ENCODE results near the gene ANKRD39. TPM values are rescaled to one million over a fixed set of nuclear protein-coding genes. Genes with fewer than 3 reads are reported as not detected.
A peak's percentile ranks its signal among the peaks of the same experiment; 100 is the strongest.

The ANKRD39 gene
- total and polyA plus RNA-seq, 9 of the 15 experiments (the other 6 are each of a cell fraction or from before 2014, with no cell fraction given): 8.2 to 33.1 (median 23.8) TPM

DNA sequence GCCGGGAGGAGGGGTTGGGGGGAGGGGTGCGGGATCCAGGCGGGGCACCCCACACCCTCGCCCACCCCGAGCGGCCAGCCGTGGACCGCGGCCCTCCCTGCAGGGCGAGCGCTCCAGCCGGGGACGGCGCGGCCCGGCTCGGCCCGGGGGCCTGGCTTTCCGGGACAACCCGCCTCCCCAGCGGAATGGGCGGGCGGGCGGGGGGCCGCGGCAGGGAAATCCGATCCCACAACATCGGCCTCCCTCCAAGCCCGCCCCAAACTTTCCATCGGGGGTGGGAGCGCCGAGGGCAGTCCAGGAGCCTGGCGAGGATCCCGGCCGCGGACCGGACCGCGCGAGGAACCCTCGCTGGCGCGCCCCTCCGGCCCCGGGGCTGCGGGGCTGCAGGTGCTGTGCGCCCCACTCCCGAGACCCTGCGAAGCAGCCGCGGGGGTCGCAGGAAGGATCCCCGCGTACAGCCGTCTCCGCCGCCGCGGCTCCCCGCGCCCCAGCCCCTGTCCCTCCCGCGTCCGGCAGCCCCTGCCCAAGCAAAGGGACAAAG is 11.5 kb upstream of the ANKRD39 start (continued):
- TF ChIP-seq, protein P1, sequence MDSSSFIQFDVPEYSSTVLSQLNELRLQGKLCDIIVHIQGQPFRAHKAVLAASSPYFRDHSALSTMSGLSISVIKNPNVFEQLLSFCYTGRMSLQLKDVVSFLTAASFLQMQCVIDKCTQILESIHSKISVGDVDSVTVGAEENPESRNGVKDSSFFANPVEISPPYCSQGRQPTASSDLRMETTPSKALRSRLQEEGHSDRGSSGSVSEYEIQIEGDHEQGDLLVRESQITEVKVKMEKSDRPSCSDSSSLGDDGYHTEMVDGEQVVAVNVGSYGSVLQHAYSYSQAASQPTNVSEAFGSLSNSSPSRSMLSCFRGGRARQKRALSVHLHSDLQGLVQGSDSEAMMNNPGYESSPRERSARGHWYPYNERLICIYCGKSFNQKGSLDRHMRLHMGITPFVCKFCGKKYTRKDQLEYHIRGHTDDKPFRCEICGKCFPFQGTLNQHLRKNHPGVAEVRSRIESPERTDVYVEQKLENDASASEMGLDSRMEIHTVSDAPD (CRISPR knock-in tag; IDR thresholded peaks at IDR 0.05): no peak
- TF ChIP-seq, protein P2, sequence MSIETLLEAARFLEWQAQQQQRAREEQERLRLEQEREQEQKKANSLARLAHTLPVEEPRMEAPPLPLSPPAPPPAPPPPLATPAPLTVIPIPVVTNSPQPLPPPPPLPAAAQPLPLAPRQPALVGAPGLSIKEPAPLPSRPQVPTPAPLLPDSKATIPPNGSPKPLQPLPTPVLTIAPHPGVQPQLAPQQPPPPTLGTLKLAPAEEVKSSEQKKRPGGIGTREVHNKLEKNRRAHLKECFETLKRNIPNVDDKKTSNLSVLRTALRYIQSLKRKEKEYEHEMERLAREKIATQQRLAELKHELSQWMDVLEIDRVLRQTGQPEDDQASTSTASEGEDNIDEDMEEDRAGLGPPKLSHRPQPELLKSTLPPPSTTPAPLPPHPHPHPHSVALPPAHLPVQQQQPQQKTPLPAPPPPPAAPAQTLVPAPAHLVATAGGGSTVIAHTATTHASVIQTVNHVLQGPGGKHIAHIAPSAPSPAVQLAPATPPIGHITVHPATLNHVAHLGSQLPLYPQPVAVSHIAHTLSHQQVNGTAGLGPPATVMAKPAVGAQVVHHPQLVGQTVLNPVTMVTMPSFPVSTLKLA (conservative IDR thresholded peaks at IDR 0.05): 0 out of 4 replicates have a peak, but pooled peaks of 1 of the 2 experiments have one; percentile 32
- TF ChIP-seq ZNF695 (CRISPR knock-in tag; IDR thresholded peaks at IDR 0.05) (no peak), FOXK1 (CRISPR knock-in tag; IDR thresholded peaks at IDR 0.05; ENCODE audit: borderline replicate concordance) (no peak), CCNT2 (IDR thresholded peaks at IDR 0.05; ENCODE audit: borderline replicate concordance, extremely low read depth, insufficient read length, low read depth, low read length) (peak; percentile 13), ZNF143 (CRISPR knock-in tag; IDR thresholded peaks at IDR 0.05) (no peak)
- TF ChIP-seq, protein P3, sequence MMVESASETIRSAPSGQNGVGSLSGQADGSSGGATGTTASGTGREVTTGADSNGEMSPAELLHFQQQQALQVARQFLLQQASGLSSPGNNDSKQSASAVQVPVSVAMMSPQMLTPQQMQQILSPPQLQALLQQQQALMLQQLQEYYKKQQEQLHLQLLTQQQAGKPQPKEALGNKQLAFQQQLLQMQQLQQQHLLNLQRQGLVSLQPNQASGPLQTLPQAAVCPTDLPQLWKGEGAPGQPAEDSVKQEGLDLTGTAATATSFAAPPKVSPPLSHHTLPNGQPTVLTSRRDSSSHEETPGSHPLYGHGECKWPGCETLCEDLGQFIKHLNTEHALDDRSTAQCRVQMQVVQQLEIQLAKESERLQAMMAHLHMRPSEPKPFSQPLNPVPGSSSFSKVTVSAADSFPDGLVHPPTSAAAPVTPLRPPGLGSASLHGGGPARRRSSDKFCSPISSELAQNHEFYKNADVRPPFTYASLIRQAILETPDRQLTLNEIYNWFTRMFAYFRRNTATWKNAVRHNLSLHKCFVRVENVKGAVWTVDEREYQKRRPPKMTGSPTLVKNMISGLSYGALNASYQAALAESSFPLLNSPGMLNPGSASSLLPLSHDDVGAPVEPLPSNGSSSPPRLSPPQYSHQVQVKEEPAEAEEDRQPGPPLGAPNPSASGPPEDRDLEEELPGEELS (CRISPR knock-in tag; IDR thresholded peaks at IDR 0.05; ENCODE audit: borderline replicate concordance): no peak
- TF ChIP-seq, protein P4, sequence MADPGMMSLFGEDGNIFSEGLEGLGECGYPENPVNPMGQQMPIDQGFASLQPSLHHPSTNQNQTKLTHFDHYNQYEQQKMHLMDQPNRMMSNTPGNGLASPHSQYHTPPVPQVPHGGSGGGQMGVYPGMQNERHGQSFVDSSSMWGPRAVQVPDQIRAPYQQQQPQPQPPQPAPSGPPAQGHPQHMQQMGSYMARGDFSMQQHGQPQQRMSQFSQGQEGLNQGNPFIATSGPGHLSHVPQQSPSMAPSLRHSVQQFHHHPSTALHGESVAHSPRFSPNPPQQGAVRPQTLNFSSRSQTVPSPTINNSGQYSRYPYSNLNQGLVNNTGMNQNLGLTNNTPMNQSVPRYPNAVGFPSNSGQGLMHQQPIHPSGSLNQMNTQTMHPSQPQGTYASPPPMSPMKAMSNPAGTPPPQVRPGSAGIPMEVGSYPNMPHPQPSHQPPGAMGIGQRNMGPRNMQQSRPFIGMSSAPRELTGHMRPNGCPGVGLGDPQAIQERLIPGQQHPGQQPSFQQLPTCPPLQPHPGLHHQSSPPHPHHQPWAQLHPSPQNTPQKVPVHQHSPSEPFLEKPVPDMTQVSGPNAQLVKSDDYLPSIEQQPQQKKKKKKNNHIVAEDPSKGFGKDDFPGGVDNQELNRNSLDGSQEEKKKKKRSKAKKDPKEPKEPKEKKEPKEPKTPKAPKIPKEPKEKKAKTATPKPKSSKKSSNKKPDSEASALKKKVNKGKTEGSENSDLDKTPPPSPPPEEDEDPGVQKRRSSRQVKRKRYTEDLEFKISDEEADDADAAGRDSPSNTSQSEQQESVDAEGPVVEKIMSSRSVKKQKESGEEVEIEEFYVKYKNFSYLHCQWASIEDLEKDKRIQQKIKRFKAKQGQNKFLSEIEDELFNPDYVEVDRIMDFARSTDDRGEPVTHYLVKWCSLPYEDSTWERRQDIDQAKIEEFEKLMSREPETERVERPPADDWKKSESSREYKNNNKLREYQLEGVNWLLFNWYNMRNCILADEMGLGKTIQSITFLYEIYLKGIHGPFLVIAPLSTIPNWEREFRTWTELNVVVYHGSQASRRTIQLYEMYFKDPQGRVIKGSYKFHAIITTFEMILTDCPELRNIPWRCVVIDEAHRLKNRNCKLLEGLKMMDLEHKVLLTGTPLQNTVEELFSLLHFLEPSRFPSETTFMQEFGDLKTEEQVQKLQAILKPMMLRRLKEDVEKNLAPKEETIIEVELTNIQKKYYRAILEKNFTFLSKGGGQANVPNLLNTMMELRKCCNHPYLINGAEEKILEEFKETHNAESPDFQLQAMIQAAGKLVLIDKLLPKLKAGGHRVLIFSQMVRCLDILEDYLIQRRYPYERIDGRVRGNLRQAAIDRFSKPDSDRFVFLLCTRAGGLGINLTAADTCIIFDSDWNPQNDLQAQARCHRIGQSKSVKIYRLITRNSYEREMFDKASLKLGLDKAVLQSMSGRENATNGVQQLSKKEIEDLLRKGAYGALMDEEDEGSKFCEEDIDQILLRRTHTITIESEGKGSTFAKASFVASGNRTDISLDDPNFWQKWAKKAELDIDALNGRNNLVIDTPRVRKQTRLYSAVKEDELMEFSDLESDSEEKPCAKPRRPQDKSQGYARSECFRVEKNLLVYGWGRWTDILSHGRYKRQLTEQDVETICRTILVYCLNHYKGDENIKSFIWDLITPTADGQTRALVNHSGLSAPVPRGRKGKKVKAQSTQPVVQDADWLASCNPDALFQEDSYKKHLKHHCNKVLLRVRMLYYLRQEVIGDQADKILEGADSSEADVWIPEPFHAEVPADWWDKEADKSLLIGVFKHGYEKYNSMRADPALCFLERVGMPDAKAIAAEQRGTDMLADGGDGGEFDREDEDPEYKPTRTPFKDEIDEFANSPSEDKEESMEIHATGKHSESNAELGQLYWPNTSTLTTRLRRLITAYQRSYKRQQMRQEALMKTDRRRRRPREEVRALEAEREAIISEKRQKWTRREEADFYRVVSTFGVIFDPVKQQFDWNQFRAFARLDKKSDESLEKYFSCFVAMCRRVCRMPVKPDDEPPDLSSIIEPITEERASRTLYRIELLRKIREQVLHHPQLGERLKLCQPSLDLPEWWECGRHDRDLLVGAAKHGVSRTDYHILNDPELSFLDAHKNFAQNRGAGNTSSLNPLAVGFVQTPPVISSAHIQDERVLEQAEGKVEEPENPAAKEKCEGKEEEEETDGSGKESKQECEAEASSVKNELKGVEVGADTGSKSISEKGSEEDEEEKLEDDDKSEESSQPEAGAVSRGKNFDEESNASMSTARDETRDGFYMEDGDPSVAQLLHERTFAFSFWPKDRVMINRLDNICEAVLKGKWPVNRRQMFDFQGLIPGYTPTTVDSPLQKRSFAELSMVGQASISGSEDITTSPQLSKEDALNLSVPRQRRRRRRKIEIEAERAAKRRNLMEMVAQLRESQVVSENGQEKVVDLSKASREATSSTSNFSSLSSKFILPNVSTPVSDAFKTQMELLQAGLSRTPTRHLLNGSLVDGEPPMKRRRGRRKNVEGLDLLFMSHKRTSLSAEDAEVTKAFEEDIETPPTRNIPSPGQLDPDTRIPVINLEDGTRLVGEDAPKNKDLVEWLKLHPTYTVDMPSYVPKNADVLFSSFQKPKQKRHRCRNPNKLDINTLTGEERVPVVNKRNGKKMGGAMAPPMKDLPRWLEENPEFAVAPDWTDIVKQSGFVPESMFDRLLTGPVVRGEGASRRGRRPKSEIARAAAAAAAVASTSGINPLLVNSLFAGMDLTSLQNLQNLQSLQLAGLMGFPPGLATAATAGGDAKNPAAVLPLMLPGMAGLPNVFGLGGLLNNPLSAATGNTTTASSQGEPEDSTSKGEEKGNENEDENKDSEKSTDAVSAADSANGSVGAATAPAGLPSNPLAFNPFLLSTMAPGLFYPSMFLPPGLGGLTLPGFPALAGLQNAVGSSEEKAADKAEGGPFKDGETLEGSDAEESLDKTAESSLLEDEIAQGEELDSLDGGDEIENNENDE (IDR thresholded peaks at IDR 0.05; ENCODE audit: low read depth, low read length): no peak

Measured in K562 (cell line).